GM21390 (cell line): ENCODE measurements around the gene EVA1A.

Source experiments
- ATAC-seq: cut with Tn5 transposase; IDR thresholded peaks from one replicate; pipeline ENCODE4 v1.9.1; 2021; ENCODE audit not compliant: unreplicated experiment

Gene EVA1A

DNA sequence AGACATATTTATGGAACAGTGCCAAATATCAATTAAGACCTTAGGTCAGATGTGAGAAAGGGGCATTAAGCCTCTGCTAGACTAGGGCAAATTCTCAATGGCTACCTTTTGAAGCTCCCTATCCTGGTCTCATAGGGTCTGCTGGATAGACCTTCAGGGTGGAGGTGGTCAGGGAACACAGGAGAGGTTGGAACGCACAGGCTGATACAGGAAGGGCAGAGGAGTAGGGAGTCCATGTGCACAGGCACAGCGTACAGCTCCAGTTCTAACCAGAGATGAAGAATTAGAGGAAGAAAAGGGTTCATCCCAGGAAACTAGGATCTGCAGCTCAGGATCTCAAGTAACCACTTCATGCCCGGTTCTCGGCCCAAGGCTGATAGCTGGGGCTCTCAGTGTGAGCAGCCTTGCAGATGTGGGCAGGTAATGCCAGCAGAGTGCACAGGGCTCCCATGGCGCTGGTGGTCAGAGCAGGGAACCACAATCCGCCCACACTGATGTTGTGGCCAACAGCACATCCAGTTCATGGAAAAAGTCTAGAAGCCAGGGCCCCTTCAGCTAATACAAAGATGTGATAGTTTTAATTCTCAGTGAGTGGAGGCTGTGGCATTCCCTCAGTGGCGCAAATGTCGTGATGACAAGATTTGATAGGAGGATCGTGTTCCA lies 3.4 kb upstream of the EVA1A start:
- no peak for ATAC-seq

DNA sequence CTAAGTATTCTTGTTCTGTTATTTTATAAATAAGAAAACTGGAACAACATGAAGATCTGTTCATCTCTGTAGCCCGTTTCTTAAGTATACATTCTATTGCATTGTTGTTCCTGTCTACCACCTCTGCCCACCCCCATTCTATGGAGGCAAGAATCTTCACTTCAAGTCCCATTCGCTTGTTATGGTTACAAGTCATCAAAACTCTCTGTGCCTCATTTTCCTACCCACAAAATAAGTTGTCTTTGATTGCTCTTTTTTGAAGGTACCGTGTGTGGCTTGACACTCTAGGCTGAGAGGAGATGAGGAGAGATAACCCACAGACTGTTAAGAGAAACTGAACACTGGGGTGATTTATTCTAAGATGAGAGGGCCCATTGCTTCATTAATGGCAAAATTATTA lies 2.9 kb upstream of the EVA1A start:
- no peak for ATAC-seq

DNA sequence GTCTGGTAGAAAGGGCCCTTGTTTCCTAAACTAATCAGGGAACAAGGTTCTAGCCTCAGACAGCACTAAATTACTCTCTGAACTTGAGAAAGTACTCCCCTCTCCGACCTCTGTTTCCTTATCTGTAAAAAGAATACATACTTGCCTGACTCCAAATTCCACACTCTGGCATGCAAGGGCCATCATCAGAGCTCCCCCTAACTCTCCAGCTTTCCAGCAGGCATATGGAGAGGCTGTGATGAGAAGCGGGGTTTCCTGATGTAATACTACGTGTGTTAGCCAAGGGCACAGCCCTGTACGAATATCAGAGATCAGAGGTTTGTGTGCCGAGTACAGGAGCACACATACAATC lies 1.8 kb upstream of the EVA1A start:
- ATAC-seq: no peak

DNA sequence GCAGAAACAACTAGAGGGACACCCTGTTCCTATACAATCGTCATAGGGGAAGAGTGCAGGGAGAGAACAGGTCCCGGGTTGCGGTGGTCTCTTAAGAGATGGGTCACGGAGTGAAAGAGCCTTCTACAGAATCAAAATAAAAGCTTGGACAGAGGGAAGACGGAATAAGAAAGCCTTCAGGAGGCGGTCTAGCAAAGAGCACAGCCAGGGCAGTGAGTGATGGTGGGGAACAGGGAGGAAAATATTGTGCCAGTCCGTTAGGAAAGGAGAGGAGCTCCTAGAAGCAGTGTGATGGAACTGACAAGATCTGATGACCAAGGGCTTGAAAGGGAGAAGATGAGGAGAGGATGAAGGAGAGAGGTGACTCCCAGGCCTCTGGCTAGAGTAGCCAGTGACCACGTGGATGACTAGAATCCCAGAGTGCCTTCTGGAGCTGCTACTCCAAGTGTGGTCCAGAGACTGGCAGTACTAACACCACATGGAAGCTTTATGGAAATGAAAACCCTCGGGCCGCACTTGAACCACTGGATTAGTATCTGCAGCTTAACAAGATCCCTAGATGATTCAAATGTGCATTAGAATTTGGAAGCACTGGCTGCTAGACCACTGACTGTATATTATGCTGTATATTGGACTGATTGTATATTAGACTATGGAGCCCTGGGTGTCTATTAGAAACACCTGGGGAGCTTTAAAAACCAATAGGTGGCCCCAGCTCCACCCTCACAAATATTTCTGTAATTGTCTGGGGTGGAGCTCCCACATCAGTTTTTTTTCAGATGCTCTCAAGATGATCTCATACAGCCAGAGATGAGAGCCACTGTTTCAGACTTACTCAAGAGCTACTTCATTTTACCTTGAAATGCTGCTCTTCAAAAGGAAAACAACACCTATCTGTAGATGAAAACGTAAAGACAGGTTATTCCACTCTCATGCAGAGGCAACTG lies 1.1 kb upstream of the EVA1A start:
- ATAC-seq: no peak

GRCh38 chr2:75560022-75560767 lies 544 bp downstream of the EVA1A start:
- no peak for ATAC-seq

DNA sequence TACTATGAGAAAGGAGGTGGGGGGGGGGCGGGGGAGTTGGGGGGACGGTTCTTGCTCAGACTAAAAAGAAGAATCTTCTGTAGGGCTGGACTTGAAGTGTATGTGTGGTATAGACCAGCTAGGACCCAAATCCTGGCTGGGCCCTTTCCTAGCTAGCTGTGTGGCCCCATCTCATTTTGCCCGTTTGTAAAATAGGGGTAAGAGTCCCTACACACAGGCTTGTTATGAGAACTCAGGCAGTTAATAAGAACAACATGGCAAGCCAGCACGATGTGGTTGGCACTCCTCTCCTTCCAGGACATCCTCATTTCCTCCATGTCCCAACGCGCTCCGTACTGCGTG lies 1.1 kb downstream of the EVA1A start:
- no peak for ATAC-seq

DNA sequence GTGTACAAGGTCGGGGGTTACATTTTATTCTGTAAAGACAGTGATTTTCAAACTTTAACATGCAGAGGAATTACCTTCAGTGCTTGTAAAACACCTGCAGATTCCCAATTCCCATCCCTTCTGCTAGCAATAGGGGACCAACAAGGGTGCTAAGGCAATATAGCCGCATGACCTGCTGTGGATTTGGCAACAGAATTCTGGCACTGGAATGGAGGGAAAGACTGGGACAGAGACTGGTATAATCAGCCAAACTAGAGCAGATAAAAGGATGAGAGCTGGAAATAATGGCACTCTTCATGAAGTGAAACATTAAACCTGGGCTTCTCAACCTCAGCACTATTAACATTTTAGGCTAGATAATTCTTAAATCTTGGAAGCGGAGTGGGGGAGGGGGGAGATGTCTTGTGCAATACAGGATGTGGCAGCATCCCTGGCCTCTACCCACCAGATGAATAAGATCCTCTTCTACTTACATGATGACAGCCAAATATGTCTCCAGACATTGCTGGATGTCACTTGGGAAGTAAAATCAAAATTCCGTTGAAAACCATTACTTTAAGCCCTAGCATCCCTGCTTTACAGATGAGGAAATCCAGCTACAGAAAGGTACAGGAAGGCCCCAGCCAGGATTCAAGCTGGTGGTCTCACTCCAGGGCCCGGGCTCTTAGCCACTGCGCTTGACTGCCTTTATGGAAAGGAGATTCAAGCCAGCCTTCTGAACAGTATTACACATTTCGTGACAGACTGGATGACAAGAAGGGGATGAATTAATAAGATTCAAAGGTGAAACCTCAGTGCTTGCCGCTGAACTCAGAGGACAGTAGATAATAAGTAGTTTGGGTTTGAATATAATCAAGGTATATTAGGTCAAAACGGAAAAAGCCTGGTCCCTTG lies 1.7 kb downstream of the EVA1A start:
- no peak for ATAC-seq

DNA sequence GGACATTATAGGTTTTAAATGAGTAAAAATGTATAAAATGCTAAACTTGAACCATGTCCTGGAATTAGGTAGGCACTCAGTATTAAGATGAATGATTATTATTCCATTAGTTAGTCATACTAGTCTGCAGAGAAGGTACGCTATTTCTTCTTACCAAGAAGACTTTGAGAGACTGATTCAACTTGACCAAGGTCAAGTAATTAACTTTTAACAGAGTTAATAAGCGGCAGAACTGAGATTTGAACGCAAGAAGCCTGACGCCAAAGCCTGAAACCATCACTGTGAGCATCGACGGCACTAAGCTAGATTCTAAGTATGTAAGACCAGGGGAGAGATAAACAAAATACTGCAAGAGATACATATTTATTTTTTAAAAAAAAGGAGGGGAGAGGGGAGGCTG lies 2.6 kb downstream of the EVA1A start:
- ATAC-seq: no peak

GRCh38 chr2:75557474-75558133 lies 3.1 kb downstream of the EVA1A start:
- no peak for ATAC-seq

GRCh38 chr2:75556679-75557366 lies 3.9 kb downstream of the EVA1A start:
- ATAC-seq: no peak

DNA sequence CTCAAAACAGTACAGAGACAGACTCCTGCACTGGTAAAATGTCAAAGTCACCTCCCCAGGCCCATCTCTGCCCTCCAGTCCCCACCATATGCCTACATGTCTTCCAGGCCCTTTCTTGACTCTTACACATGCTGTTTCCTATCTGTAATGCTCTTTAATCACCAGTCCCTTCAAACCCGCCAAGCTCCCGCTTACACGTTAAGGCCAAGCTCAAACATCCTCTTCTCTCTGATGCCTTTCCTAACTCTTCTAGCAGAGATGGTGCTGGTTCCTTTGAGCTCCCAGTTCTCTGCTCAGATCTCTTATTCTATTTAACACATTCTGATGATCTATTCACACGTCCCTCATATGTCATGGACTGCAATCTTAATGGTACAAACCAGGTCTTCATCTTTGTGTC lies 5.0 kb downstream of the EVA1A start:
- ATAC-seq: no peak

- ATAC-seq: no peak
Observed at GRCh38 chr2:75553935-75554531, 6.7 kb downstream of the EVA1A start.

GRCh38 chr2:75552222-75552621 lies 8.5 kb downstream of the EVA1A start:
- no peak for ATAC-seq

DNA sequence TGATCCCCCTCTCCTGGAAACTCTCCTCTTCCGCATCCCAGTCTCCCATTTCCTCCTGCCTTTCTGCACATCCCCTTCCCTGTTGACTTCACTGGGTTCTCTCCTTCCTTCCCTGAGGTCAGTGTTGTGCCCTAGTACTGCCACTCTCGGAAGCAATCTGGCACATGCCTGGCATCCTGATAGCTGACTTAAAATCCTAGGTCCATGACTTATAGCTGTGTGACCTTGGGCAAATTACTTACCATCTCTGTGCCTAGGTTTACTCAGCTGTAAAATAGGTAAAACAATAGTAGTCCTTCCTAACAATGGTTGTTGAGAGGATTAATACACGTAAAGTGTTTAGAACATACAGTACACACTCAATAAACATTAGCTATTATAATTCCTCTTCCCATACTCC lies 9.3 kb downstream of the EVA1A start:
- no peak for ATAC-seq

DNA sequence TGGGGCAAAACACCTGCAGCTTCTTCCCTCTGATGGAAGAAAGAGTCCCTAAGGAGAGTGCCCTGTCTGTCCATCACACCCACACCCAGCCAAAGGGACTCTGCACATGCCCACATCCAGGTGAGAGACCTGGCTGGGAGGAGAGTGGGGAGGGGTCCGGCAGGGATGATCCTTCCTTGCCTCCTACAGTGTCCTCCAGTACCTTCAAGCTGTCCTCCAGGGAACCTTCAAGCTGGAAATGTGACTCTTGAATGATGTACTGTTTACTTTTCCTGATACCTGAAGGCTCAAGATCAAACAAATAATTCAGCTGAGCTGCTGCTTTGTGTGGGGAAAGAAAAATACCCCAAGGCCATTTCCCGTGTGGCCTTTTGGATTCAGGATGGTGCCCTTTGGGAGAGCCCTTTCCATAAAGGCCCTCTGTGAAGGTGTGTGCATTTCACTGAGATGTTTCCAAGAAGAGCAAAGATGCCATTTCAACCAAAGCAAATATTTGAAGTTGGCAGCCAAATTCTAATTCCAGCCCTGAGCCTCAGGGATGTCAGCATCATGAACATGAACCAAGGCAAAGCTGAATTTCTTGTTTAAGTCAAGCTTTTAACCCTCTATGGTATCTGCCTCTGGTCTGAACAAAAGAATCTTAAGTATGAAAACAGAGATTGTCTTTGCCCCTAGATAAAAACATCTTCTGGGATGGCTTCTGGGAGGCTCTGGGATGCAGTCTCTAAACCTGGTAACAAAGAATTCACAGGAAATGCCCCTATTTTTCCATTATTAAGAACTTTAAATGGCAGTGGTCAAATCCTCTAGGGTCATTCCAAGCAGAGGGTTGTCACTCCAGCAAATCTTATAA lies 11.1 kb downstream of the EVA1A start:
- ATAC-seq: no peak

DNA sequence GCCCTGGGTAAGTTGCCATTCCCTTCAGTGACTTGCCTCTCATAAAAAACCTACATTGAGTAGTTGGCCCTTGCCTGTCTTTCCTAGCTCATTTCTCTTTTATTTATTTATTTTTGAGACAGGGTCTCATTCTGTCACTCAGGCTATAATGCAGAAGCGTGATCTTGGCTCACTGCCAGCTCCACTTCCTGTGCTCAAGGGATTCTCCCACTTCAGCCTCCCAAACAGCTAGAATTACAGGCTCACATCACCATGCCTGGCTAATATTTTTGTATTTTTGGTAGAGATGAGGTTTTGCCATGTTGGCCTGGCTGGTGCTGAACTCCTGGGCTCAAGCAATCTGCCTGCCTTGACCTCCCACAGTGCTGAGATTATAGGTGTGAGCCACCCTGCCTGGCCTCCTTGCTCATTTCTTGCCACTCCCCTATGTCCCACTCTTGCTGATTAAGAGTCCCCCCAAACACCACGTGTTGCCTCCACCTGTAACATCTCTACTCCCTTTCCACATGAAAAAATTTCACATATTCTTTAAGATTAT lies 12.6 kb downstream of the EVA1A start:
- no peak for ATAC-seq

- ATAC-seq: no peak
Observed at GRCh38 chr2:75547345-75548035, 13.2 kb downstream of the EVA1A start.

- ATAC-seq: no peak
Observed at GRCh38 chr2:75545922-75546321, 14.8 kb downstream of the EVA1A start.
